Stomach (tissue), 4 donors: ENCODE data around the gene WWP2.

Source experiments
- CTCF ChIP-seq, 7 experiments: fragments of 450-650 bp in 4 of 7; fragments of 200-600 bp in 3 of 7; sonication (generic) in 3 of 7; IDR thresholded peaks; one replicate each; pipeline ENCODE4 v1.5.1; 2016 to 2019; ENCODE audit warnings: antibody characterized with exemption in 7 of 7, control low read depth in 2 of 7, mild to moderate bottlenecking in 1 of 7
- EP300 ChIP-seq: sonication (generic); formaldehyde crosslinking; IDR thresholded peaks from one replicate; pipeline ENCODE4 v1.6.1; 2017; ENCODE audit warnings: antibody characterized with exemption
- POLR2A ChIP-seq, 4 donors: fragments of 450-650 bp; IDR thresholded peaks; one replicate each; pipeline ENCODE4 v1.6.1; 2016; ENCODE audit warnings: antibody characterized with exemption in 4 of 4, control low read depth in 2 of 4, mild to moderate bottlenecking in 1 of 4, moderate library complexity in 1 of 4
- POLR2AphosphoS5 ChIP-seq, 3 donors: sonication (generic); formaldehyde crosslinking; IDR thresholded peaks; one replicate each; pipeline ENCODE4 v1.6.1; 2016; ENCODE audit warnings: antibody characterized with exemption in 3 of 3

- TF ChIP-seq CTCF (IDR thresholded peaks at IDR 0.05) (no peak), POLR2AphosphoS5 (IDR thresholded peaks at IDR 0.05) (no peak), POLR2A (IDR thresholded peaks at IDR 0.05) (no peak), EP300 (no peak)
Measured at GRCh38 chr16:69754143-69754468, 8.0 kb upstream of the WWP2 start.
